ENCODE measurements around the gene C7orf33.
"Not testable (repeated sequence)": the region's sequence is repeated elsewhere in the genome, so short reads cannot be mapped to it uniquely, and the experiment has no call there.

C7orf33 gene, protein sequence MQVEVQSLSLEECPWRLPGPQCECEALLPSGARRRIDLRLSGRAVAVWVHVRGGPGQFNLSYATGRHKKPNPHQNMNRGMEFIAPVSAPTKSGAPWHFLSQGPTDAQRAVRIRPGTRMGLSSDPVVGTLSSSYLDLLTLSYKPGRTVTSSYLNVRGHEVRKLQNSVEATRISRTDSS

DNA sequence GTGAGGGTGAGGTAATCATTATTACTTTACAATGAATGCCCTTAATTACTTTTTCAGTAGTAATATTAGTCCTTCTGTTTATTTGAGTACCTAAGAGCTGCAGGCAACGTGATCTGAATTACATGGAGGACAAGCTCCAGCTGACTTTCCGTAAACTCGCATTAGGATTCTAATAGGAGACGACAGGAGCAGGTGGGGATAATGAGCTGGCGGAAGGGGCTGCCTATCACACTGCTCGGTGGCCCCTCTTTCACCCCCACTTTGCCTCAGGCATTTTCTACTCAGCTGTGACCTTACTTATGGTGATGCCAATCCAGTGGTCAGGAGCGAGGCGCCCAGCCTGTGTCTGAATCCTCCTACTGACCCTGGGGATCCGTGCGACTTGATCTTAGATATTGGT, at the start of gene C7orf33:
Gene C7orf33, plus strand, starts transcription at position 296 of the 400 bp plus-strand sequence. CDS start 160 bp downstream, outside the sequence.
- no peak for DNase-seq (ENCODE audit: low read depth)

DNA sequence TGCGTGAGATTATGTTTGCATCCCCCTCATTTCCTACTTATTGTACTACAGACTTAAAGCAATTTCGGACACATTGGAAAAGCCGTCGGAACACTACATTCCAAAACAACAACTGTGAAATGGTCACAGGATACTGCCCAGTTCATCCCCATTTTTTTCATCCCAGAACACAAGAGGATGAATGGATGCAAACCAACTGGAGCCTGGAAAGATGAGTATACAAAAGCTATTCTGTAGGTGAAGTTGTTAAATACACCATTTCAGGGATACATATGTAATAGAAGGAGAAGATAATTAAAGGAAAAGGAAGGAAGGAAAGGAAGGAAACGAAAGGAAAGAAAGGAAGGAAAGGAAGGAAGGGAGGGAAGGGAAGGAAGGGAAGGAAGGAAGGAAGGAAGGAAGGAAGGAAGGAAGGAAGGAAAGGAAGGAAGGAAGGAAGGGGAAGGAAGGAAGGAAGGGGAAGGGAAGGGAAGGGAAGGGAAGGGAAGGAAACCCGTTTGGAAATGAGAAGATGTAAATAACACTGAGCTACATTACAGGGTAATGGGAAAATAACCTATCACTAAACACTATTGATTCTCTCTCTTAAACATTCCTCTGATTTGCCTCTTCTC, 48.6 kb upstream of the C7orf33 start:
- no peak for DNase-seq (ENCODE audit: low read depth)

DNA sequence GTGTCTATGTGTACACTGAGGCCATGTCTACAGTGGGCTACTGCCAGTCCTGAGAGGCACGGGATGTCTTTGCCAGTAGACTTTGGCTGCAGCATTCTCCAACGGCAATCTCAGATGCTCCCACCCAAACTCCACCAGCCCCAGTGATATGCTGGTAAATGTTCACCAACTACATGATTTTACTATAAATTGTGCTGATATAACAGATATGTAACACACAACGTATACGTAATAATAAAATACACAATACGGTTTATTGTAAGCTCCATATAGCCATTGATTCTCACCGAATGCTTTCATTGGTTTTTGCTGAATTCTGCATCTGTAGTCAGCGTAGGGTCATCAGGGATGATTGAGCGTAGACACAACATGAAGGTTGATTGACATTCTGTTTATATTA, 47.3 kb upstream of the C7orf33 start:
- no peak for DNase-seq (ENCODE audit: low read depth)

DNA sequence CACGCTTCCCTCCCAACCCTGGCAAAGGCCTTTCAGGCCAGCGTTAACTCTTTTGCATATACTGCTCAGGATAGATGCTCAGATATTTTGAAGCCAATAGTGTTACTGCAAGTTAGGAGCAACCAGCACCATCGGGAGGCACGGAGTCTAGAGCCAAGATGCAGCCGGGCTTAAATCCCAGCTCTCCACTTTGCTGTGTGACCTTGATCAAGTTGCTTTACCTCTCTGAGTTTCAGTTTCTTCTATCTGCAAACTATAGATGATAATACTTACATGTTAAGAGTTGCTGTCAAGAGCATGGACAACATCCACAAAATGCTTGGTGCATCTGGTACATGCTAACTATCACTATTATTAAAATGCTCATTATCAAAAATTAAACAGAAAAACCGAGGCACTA, 45.4 kb upstream of the C7orf33 start:
- no peak for DNase-seq (ENCODE audit: low read depth)

DNA sequence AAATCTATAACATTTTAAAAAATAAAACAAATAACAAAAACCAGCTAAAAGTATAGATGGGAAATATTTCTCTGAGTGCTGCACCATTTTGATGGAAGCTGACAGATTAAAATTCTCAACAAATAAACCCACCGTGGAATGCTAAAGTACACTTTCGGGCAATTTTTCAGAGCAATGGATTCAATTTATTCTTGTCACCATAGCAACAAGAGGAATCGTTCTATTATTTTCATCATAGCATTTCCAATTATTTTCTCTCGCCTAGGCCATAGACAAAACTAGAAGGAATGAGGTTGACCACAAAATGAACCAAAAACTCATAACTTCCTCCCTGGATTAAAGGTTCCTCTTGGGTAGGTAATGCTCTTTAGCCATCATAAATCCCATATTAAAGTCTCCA, 44.6 kb upstream of the C7orf33 start:
- DNase-seq (ENCODE audit: low read depth), result no peak

DNA sequence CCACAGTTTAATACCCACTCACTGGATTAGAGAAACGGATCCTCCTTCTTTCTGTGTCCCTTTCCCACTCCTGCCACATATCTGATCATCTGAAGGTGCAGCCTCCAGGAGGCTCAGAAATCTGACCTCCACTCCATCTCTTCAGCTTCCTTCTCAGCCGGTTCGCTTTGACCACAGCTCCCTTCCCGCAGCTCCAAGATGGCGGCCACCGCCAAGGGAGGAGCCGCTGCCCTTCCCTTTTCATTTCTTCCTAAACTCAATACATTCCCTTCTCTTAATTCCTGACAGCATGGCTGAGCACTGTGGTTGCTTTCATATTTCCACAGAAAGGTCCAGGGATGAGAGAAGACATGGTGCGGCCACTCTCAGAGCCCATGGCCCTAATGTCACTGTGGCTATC, 43.7 kb upstream of the C7orf33 start:
- DNase-seq (ENCODE audit: low read depth), result no peak

DNA sequence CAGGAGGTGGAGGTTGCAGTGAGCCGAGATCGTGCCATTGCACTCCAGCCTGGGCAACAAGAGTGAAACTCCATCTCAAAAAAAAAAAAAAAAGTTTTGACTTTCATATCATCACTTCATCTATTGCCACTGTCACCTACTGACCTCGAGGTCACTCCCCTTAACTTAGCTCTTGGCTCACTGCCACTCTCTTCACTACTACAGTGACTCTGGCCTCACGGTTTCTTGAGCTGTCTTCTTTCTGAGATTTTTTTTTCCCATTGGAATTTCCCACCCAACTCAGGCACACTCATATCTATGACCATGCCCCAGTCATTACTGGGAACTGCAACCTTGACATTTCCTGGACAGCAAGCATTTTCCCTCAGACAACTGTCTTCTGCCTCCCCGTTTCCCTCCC, 42.6 kb upstream of the C7orf33 start:
- DNase-seq (ENCODE audit: low read depth), result no peak

DNA sequence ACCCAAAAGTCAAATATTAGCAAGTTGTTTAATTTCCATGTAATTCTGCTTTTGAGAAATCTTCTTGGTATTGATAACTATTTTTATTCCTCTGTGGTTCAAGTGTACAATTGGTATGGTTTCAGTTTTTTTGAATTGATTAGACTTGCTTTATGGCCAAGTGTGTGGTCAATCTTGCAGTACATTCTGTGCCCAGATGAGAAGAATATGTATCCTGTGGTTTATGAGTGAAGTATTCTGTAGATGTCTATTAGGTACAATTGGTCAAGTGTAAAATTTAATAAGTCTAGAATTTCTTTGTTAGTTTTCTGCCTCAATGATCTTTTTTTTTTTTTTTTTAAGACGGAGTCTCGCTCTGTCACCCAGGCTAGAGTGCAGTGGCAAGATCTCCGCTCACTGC, 36.6 kb upstream of the C7orf33 start:
- DNase-seq (ENCODE audit: low read depth), result no peak

DNA sequence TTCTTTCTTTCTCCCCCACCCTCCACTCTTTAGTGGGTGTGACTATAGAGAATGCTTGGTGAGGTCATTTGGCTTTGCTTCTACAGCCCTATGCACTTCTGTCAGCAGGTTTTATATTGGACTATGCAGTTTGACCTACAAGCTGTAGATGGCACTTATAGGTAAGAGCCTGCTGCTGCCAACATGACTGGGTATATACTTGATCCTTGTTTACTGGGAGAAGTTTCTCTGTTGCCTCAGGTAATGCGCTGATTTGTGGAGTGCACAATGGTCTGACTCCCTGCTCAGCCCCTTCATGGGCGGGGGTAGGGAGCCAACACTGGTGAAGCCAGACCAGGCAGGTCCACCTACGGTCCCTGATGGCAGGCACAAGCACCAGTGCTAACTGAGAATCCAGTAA, 33.7 kb upstream of the C7orf33 start:
- no peak for DNase-seq (ENCODE audit: low read depth)

DNA sequence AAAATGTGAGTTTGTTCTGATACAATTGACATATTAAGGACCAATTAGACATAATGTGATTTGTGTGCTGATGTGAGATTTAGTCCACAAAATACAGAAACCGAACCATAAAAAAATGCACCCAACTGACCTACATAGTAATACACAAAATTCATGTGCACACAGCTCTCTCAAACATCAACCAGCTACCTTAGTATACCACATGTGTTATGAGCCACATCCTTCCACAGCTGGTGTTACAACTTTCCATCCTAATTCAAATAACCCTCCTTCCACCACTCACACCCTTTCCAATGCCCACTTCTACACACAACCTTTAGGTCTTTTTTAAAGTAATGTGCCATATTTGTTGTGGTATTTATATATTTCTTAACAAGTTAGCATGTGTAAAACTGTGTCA, 31.7 kb upstream of the C7orf33 start:
- DNase-seq (ENCODE audit: low read depth), result no peak

DNA sequence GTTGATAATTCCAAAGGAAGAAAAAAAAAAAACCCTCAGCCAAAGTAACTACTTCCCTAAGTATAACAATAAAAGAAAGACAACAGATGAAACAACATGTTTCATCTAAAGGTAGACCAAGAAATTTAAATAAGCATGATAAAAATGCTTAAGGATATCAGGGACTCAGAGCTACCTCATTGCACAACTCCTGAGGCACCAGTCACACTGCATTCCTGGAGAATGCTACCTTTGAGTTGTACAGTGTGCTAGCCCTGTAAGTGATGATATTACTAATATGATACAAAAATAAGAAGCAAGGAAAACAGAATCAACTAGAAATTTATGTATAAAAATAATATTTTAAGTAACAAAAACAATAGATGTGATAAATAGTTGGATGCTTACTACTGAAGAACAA, 29.5 kb upstream of the C7orf33 start:
- no peak for DNase-seq (ENCODE audit: low read depth)

DNA sequence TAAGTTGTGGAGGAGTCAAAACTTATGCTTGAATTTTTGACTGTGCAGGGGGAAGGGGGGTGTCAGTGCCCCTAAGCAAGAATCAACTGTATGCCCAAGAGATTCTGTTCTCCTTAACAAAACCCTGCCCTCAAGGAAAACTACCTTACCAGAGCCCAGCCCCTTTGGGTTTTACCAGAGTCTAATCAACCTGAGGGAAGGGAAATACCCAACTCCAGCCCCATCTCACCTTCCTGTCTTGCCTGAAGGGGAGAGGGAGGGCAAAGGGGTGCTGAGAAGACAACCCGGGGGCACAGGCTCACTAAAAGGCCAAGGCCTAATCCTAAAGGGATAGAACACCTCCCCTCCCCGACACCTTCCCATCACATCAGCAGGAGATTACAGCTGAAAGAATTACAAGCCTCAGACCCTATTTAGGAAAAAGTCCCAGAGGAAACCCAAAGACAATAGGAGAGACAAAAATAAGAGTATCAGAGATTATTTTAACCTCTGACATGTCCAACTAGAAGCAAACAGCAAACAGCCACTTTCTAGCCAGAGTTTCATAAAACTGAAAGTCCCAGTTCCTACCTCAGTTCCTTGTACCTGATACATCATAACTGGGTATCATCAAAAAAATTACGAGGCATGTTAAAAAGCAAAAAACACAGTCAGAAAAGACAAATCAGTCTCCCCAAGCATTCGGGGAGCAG, 26.8 kb upstream of the C7orf33 start:
- no peak for DNase-seq (ENCODE audit: low read depth)

DNA sequence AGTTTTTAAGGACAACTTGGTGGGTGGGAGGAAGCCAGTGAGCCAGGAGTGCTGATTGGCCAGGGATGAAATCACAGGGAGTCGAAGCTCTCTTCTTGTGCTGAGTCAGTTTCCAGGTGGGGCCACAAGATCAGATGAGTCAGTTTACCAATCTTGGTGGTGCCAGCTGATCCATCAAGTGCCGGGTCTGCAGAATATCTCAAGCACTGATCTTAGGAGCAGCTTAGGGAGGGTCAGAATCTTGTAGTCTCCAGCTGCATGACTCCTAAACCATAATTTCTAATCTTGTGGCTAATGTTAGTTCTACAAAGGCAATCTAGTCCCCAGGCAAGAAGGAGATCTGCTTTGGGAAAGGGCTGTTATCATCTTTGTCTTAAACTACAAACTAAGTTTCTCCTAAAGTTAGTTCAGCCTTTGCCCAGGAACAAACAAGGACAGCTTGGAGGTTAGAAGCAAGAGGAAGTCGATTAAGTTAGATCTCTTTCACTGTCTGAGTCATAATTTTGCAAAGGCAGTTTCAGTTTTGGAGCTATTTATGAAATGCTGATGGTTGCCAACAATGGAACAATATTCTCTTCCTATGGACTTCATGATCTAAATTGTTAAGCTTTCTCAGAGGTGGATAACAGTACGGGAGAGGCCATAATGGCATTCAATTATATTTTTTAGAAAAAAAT, 26.2 kb upstream of the C7orf33 start:
- peak; percentile 20 for DNase-seq (ENCODE audit: low read depth)

DNA sequence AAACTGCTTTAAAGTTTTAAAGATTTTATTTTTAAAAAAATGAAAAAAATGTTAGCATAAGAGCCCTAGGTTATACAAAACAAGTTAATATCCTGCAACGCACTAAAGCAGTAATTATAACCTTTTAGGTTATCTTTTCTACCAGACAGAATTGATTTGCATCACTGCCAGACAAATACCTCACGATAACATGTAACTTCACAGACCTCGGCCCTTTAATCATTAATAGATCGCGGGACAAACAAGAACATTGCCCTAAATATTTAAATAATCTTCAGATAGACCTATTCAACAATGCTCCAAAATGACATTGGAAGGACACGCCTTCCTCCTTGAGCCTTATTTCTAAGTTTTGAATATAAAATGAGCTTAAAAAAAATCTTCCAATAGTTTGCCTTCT, 23.8 kb upstream of the C7orf33 start:
- no peak for DNase-seq (ENCODE audit: low read depth)

DNA sequence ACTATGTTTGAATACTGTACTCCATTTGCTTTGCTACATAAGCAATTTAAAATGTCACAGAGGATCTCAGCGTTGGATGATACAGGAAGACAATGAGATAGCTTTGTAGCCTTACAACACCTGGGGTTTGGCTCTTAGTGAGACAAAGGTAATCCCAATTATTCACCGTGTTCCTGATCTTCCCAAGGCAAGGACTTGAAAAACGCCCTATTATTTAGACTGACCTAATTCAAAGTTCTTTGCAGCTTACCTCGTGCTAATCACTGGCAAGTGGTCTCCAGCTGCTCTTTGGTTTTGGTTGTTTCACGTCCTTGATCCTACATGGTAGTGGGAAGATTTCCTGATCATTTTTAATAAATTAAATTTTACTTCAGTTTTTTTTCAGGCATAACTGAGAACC, 23.0 kb upstream of the C7orf33 start:
- no peak for DNase-seq (ENCODE audit: low read depth)

DNA sequence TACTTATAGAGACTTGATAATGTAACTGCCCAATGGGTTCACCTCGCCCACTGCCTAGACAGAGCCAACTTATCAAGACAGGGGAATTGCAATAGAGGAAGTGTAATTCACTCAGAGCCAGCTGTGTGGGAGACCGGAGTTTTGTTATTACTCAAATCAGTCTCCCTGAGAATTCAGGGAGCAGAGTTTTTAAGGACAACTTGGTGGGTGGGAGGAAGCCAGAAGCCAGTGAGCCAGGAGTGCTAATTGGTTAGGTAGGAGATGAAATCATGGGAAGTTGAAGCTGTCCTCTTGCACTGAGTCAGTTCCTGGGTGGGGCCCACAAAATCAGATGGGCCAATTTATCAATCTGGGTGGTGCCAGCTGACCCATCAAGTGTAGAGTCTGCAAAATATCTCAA, 20.1 kb upstream of the C7orf33 start:
- DNase-seq (ENCODE audit: low read depth), result no peak

DNA sequence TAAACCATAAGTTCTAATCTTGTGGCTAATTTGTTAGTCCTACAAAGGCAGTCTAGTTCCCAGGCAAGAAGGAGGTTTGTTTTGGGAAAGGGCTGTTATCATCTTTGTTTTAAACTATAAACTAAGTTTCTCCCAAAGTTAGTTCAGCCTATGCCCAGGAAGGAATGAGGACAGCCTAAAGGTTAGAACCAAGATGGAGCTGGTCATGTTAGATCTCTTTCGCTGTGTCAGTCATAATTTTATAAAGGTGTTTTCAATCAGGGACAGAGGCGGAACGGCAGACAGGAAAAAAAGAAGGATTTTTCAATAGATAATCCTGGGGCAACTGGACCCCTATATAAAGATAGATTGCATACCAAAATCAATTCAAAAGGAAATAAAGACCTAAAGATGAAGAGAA, 19.6 kb upstream of the C7orf33 start:
- not testable (repeated sequence) for DNase-seq (ENCODE audit: low read depth)

DNA sequence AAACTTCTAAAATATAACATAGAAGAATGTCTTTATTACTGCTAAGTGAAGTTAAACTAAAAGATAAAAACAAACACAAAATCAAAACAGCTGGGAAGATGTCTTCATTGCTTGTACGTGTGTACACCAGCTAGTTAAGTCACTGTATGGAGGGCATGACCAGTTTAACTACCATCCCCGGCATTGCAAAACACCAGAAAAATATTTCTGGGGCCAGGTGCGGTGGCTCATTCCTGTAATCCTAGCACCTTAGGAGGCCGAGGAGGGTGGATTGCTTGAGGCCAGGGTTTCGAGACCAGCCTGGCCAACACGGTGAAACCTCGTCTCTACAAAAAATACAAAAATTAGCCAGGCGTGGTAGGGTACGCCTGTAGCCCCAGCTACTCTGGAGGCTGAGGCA, 19.2 kb upstream of the C7orf33 start:
- DNase-seq (ENCODE audit: low read depth), result no peak

DNA sequence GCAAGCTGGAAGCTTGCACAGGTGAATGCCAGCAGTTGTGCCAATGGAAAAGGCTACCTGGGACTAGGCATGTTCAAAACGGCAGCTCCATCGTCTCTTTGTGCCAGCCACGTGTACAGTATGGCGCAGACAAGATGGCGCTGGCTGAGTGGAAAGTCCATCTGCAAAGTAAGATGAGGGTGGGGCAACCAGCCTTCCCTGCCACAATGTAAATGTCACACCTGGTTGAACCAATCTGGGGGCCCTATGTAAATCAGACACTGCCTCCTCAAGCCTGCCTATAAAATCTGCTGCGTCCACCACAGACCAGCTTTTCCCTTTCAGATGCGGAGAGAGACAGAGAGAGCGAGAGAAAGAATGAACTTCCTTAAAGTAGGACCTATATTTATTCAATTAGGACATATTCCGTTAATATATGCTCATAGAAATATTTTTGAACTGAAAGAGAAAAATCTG, 18.5 kb upstream of the C7orf33 start:
- DNase-seq (ENCODE audit: low read depth), result no peak

DNA sequence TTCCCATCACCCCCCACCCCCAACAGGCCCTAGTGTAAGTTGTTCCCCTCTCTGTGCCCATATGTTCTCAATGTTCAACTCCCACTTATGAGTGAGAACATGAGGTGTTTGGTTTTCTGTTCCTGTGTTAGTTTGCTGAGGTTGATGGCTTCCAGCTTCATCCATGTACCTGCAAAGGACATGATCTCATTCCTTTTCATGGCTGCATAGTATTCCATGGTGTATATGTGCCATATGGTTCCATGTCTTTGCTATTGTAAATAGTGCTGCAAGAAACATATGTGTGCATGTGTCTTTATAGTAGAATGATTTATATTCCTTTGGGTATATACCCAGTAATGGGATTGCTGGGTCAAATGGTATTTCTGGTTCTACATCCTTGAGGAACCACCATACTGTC, 17.0 kb upstream of the C7orf33 start:
- DNase-seq (ENCODE audit: low read depth), result not testable (repeated sequence)

DNA sequence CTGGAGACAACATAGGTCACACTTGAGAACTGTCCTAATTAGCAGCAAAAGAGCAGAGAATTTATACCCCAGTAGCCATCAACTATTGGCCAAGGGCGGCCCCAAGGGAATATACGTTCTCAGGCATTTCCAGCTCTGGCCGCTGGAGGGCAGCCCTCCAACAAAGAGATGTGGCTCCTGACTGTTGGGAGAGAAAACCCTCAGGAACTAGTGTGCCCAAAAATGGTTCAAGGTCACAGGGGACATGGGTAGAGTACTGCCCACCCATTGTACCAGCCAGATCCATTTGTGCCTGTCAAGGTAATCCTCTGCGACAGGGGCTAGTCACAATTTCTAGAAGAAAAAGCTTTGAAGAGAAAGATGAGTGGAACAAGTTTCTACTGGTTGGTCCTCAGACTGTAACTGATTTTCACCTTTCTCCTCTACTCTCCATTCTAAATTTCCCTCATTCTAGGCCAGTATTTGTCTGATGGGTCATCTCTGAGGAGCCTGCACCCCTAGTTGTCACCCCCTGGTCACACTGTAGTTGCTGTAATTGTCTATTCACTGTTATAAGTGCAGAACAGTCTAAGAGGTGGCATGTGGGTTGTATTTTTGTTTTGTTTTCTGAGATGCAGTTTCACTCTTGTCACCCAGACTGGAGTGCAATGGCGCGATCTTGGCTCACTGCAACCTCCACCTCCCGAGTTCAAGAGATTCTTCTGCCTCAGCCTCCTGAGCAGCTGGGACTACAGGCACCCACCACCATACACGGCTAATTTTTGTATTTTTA, 14.7 kb upstream of the C7orf33 start:
- peak; percentile 47 for DNase-seq (ENCODE audit: low read depth)

DNA sequence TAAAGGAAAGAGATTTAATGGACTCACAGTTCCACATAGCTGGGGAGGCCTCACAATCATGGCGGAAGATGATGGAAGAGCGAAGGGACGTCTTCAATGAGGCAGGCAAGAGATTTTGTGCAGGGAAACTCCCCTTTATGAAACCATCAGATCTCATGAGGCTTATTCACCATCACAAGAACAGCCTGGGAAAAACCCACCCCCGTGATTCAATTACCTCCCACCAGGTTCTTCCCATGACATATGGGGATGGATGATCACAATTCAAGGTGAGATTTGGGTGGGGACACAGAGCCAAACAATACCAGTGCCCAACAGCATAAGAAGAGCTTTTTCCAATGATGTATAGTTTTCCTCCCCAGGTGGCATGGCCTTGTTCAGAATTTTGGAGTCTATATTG, 11.2 kb upstream of the C7orf33 start:
- no peak for DNase-seq (ENCODE audit: low read depth)

Measured in activated T-cell treated with anti-CD3 and anti-CD28 coated beads for 24 hours (primary cell).